Psoas muscle (tissue), 8 donors: ENCODE data around the gene GLI1. TPM values are rescaled to one million over a fixed set of nuclear protein-coding genes. Genes with fewer than 3 reads are reported as not detected.

Experiments used
- ATAC-seq, 4 donors: fragments of 200-7000 bp; cut with Tn5 transposase; one replicate each; pipeline ENCODE4 v1.9.1; 2020; ENCODE audit warnings: moderate library complexity in 3 of 4, mild to moderate bottlenecking in 2 of 4
- DNase-seq, 2 donors: peaks; one replicate each; pipeline ENCODE4 v3.0.0-alpha.2; 2020
- H3K27ac ChIP-seq: fragments of 200-600 bp; one replicate; pipeline ENCODE4 v1.8.0; 2022
- H3K27me3 ChIP-seq, 3 donors: fragments of 200-600 bp in 1 of 3; one replicate each; pipeline versions ENCODE4 v1.6.1 to v1.8.0; 2013 to 2022; ENCODE audit warnings: low read length in 2 of 3, mild to moderate bottlenecking in 2 of 3, moderate library complexity in 1 of 3; ENCODE audit not compliant: insufficient read depth in 3 of 3
- H3K36me3 ChIP-seq, 2 donors: fragments of 200-600 bp in 1 of 2; one replicate each; pipeline versions ENCODE4 v1.6.1 to v1.8.0; 2013 to 2022; ENCODE audit warnings: low read depth in 1 of 2, mild to moderate bottlenecking in 1 of 2, moderate library complexity in 1 of 2; ENCODE audit not compliant: insufficient read depth in 1 of 2
- H3K4me1 ChIP-seq: fragments of 200-600 bp; one replicate; pipeline ENCODE4 v1.8.0; 2022
- H3K4me3 ChIP-seq: fragments of 200-600 bp; one replicate; pipeline ENCODE4 v1.8.0; 2022; ENCODE audit warnings: mild to moderate bottlenecking
- H3K9me3 ChIP-seq: fragments of 200-600 bp; one replicate; pipeline ENCODE4 v1.8.0; 2022
- CTCF ChIP-seq: fragments of 200-600 bp; IDR thresholded peaks from one replicate; pipeline ENCODE4 v1.8.0; 2022; ENCODE audit warnings: antibody characterized with exemption
- WGBS, 3 donors: extraction: QIAGEN DNeasy Blood & Tissue Kit; methylation state at CpG; one replicate each; pipeline versions ENCODE4 v1.1.6 to v1.1.7; 2013; 5-methylcytosine and 5-hydroxymethylcytosine counted together
- intact Hi-C, 2 donors: fragments of 100-400 bp; cut with DNase I; formaldehyde crosslinking; loops; one replicate each; pipeline versions ENCODE4 v1.11.0 to v1.14.2; 2022
- polyA plus RNA-seq, 3 donors: library from polyadenylated mRNA; stranded (reverse); fragments of 200-250 nt; gene quantifications; one replicate each; pipeline ENCODE4 v1.2.3, GENCODE V29; 2013
- total RNA-seq, 4 donors: library from RNA; stranded (reverse); fragmentation: NEBNext Ultra II Directional in 2 of 4; extraction: Animal tissue kit (Norgen Biotek cat#: 25700) in 2 of 4; gene quantifications; one replicate each; pipeline versions ENCODE4 v1.2.1 to v1.2.4, GENCODE V29; 2021 to 2023
- donor health status: healthy with polysubstance abuse.
- donor health status: DM: no; HTN: no; CAD: no; lungs with moderate emphysema.
- donor health status: Bipolar disorder and iron deficiency.
- donor health status: healthy.
- donor health status: DM: yes; HTN: yes; CAD: no.
- donor health status: DM: no; HTN: no; CAD: no.
- donor health status: DM: no; HTN: no; CAD: no.
- donor health status: DM: yes; HTN: yes; CAD: no.

Gene GLI1
- total and polyA plus RNA-seq, 7 donors = 0.07 to 0.86 (median 0.29) TPM; not detected in 1

- peak; percentile 49 to 69 for DNase-seq
- H3K9me3 ChIP-seq = no peaks in the 10 kb centered on the region
- no peak for TF ChIP-seq CTCF
- peak overlapping the region; percentile 96 for H3K4me3 ChIP-seq
- H3K36me3 ChIP-seq = peaks cover 5 to 42% of the 10 kb centered on the region in 2 donors
- intact Hi-C loops = loop anchor here in 1 of 2 donors (5.0 kb wide), 1 partner anchor 34 kb away; the partner anchor contains the start of gene MARS1
- H3K27ac ChIP-seq = peak overlapping the region; percentile 100
- no peaks in the 10 kb centered on the region for H3K27me3 ChIP-seq
- peak in 2 of 4 donors; percentile 12 to 22 for ATAC-seq
- peaks cover 50% of the 10 kb centered on the region for H3K4me1 ChIP-seq
- WGBS, 3 donors = 29 to 40% (median 30%) methylated on average over 17 of the region's 17 CpGs
Observed at GRCh38 chr12:57521525-57522010, 62.0 kb downstream of the GLI1 start.

Other genes starting within 250 kb of the GLI1 start
- under 1 TPM in 3 of 4 donors, not detected in 1; 0.24 to 0.58 (median 0.42) TPM for gene NXPH4, start 243.0 kb upstream of the GLI1 start, total RNA-seq
- under 1 TPM in 2 of 3 donors, not detected in 1; 0.01 to 0.20 TPM for gene NXPH4, start 243.0 kb upstream of the GLI1 start, polyA plus RNA-seq
- 10 to 100 TPM; 39.2 to 59.2 (median 47.3) TPM for gene SHMT2, start 230.1 kb upstream of the GLI1 start, total RNA-seq
- gene SHMT2, start 230.1 kb upstream of the GLI1 start, polyA plus RNA-seq = 10 to 100 TPM; 36.6 to 66.8 (median 62.7) TPM
- 1,000 to 10,000 TPM in 2 of 4 donors, 100 to 1,000 TPM in 2; 576 to 1,676 (median 997) TPM for gene STAC3, start 208.6 kb upstream of the GLI1 start, total RNA-seq
- 1,000 to 10,000 TPM in 1 of 3 donors, 100 to 1,000 TPM in 1, 10 to 100 TPM in 1; 98.2 to 1,376 (median 738) TPM for gene STAC3, start 208.6 kb upstream of the GLI1 start, polyA plus RNA-seq
- 10 to 100 TPM; 41.4 to 64.9 (median 45.0) TPM for gene R3HDM2, start 28.7 kb upstream of the GLI1 start, total RNA-seq
- 10 to 100 TPM; 12.1 to 22.6 (median 20.9) TPM for gene R3HDM2, start 28.7 kb upstream of the GLI1 start, polyA plus RNA-seq
- under 1 TPM in 2 of 4 donors, not detected in 2; 0.18 to 0.21 TPM for gene INHBC, start 25.0 kb upstream of the GLI1 start, total RNA-seq
- under 1 TPM in 1 of 3 donors, not detected in 2; 0.05 TPM for gene INHBC, start 25.0 kb upstream of the GLI1 start, polyA plus RNA-seq
- gene INHBE, start 4.5 kb upstream of the GLI1 start, total RNA-seq = 1 to 10 TPM in 2 of 4 donors, under 1 TPM in 2; 0.23 to 6.8 (median 2.1) TPM
- gene INHBE, start 4.5 kb upstream of the GLI1 start, polyA plus RNA-seq = 1 to 10 TPM in 1 of 3 donors, under 1 TPM in 2; 0.18 to 1.4 (median 0.18) TPM
- 1 to 10 TPM; 1.3 to 5.4 (median 4.1) TPM for gene ARHGAP9, start 20.1 kb downstream of the GLI1 start, total RNA-seq
- gene ARHGAP9, start 20.1 kb downstream of the GLI1 start, polyA plus RNA-seq = 1 to 10 TPM in 2 of 3 donors, under 1 TPM in 1; 0.91 to 2.0 (median 1.4) TPM
- 10 to 100 TPM; 68.6 to 88.0 (median 83.7) TPM for gene MARS1, start 28.3 kb downstream of the GLI1 start, total RNA-seq
- gene MARS1, start 28.3 kb downstream of the GLI1 start, polyA plus RNA-seq = 10 to 100 TPM; 41.2 to 97.4 (median 77.7) TPM
- gene DDIT3, start 60.7 kb downstream of the GLI1 start, total RNA-seq = 10 to 100 TPM; 11.1 to 59.5 (median 19.6) TPM
- gene DDIT3, start 60.7 kb downstream of the GLI1 start, polyA plus RNA-seq = 100 to 1,000 TPM in 1 of 3 donors, 10 to 100 TPM in 2; 62.5 to 224 (median 68.9) TPM
- 10 to 100 TPM; 29.5 to 52.9 (median 39.5) TPM for gene MBD6, start 63.0 kb downstream of the GLI1 start, total RNA-seq
- 10 to 100 TPM; 11.6 to 18.4 (median 17.5) TPM for gene MBD6, start 63.0 kb downstream of the GLI1 start, polyA plus RNA-seq
- 100 to 1,000 TPM in 2 of 4 donors, 10 to 100 TPM in 2; 91.0 to 128 (median 103) TPM for gene DCTN2, start 87.4 kb downstream of the GLI1 start, total RNA-seq
- 100 to 1,000 TPM; 107 to 165 (median 123) TPM for gene DCTN2, start 87.4 kb downstream of the GLI1 start, polyA plus RNA-seq
- gene KIF5A, start 90.3 kb downstream of the GLI1 start, total RNA-seq = under 1 TPM in 3 of 4 donors, not detected in 1; 0.04 to 0.21 (median 0.14) TPM
- under 1 TPM; 0.01 to 0.18 (median 0.04) TPM for gene KIF5A, start 90.3 kb downstream of the GLI1 start, polyA plus RNA-seq
- gene PIP4K2C, start 131.4 kb downstream of the GLI1 start, total RNA-seq = 10 to 100 TPM in 2 of 4 donors, 1 to 10 TPM in 2; 8.1 to 13.3 (median 9.9) TPM
- 10 to 100 TPM in 2 of 3 donors, 1 to 10 TPM in 1; 7.7 to 16.4 (median 16.0) TPM for gene PIP4K2C, start 131.4 kb downstream of the GLI1 start, polyA plus RNA-seq
- 1 to 10 TPM; 3.5 to 9.1 (median 4.2) TPM for gene DTX3, start 145.0 kb downstream of the GLI1 start, total RNA-seq
- gene DTX3, start 145.0 kb downstream of the GLI1 start, polyA plus RNA-seq = 1 to 10 TPM; 4.4 to 5.2 (median 4.5) TPM
- 1 to 10 TPM; 2.9 to 9.2 (median 3.5) TPM for gene ARHGEF25, start 151.7 kb downstream of the GLI1 start, total RNA-seq
- gene ARHGEF25, start 151.7 kb downstream of the GLI1 start, polyA plus RNA-seq = 1 to 10 TPM; 3.2 to 4.5 (median 4.2) TPM
- 10 to 100 TPM in 3 of 4 donors, 1 to 10 TPM in 1; 9.1 to 26.6 (median 12.1) TPM for gene B4GALNT1, start 173.4 kb downstream of the GLI1 start, total RNA-seq
- gene B4GALNT1, start 173.4 kb downstream of the GLI1 start, polyA plus RNA-seq = 10 to 100 TPM in 1 of 3 donors, 1 to 10 TPM in 2; 8.2 to 46.7 (median 8.8) TPM
- 10 to 100 TPM; 56.6 to 64.4 (median 61.5) TPM for gene OS9, start 234.3 kb downstream of the GLI1 start, total RNA-seq
- 10 to 100 TPM; 53.0 to 76.4 (median 74.6) TPM for gene OS9, start 234.3 kb downstream of the GLI1 start, polyA plus RNA-seq